Dermis microvascular lymphatic vessel endothelial cell (primary cell): ENCODE data around the gene ATP12A. TPM values are rescaled to one million over a fixed set of nuclear protein-coding genes. Genes with fewer than 3 reads are reported as not detected.

Experiments used
- DNase-seq, 2 donors: peaks; one replicate each; pipeline versions ENCODE4 v3.0.0 to v3.0.0-alpha.2; 2010; ENCODE audit warnings: low read depth in 2 of 2
- total RNA-seq: library from RNA; depleted of rRNA; stranded (reverse); fragments of >200 nt; gene quantifications from 2 replicates; pipeline ENCODE4 v1.2.1, GENCODE V29; 2014

ATP12A gene
- total RNA-seq, 1 donor from 2014 or later: not detected

DNA sequence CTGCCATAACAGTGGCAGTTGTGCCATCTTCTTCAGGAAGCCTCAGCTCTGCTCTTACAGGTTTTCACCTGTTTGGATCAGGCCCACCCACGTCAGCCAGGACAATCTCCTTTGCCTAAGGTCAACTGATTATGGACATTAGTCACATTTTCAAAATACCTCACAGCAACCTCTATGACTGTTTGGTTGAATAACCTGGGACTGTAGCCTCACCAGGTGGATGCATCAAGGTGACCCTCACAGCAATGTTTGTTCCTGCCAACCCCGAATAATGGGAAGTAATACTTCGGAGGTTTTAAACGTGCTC, 17.2 kb upstream of the ATP12A start:
- DNase-seq: no peak

- DNase-seq: no peak
These were observed 16.6 kb upstream of the ATP12A start for GRCh38 chr13:24663586-24663985.

DNA sequence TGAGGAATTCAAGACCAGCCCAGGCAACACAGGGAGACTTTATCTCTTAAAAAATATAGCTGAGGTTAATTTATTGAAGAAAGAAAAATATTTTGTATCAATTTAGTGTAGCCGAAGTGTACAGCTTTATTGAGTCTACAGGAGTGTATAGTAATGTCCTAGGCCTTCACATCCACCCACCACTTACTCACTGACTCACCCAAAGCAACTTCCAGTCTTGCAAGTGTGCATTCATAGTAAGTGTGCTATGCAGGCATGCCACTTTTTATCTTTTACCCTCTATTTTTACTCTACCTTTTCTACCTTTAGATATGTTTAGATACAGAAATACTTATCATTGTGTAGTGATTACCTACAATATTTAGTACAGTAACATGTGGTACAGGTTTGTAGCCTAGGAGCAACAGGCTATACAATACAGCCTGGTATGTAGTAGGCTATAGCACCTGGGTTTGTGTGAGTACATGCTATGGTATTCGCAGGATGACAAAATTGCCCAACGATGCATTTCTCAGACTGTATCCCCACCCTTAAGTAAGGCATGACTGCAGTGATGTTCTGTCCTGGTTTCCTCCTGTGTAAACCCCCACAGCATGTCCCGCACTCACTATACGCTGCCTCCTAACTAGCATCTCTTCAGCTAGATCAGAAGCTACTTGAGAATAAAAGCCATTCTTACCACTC, 15.3 kb upstream of the ATP12A start:
- DNase-seq: no peak

DNA sequence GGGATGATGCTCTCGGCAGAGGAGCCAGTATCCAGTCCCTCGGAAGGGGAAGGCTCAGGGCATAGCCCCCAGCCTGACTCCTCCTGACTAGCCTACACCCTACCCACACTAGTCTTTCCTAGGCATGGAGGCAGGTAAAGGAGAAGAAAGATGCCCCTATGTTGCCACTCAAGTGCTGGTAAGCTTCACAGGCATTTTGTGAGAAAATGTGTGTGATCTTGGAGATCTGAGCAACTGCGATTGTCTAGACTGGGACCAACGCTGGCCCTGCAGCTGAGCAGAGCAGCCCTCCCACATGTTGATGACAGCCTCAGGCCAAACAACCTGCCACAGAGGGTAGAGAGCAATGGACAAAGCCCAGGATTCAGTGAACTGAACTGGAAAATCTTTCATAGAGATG, 11.7 kb upstream of the ATP12A start:
- DNase-seq: no peak

DNA sequence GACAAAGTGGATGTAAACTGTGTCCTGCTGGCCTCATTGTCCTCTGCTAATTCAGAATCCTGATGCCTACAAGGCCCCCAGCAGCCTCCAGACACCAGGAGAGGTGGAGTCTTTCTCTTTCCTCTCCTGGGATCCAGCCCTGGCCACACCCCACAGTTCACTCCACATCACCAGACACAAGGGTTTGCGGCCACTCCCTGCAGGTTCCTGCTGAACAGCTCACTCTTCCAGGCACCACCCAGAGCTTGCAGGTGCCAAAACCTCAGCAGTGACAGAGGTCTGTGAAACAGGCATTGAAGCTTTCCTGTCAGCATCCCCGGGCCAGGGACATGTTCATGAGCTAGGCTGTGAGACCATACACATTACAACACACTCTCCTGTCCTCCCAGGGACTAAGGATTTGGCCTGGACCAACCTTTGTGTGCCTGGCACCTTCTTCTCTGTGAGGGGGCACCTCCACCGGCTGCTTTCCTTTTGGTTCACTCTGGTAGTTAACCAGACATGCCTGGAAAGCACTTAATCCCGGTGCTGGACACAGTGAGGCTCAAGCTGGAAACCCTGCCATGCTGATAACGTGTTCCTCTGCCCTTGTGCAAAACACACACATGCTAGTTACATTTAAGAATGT, 11.1 kb upstream of the ATP12A start:
- no peak for DNase-seq

GRCh38 chr13:24670174-24670573, 10.0 kb upstream of the ATP12A start:
- no peak for DNase-seq

DNA sequence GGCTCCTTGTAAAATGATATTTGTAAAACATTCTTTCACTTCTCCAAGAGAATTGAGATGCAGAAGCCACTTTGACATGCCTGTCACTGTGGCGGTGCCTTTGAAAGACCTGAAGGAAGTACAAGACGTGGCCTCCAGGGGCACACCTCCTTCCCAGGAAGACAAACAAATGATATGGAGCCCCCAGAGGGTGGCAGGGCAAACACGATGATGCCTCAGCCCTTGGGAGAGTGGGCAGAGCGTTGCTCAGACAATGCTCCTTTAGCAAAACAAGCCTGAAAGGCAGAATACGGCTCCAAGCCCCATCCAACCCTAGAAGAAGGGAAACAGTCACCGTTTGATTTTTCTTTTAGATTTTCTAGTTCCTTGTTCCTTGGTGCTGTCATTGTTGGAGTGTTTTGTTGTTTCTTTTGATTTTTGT, 9.2 kb upstream of the ATP12A start:
- DNase-seq: no peak

DNA sequence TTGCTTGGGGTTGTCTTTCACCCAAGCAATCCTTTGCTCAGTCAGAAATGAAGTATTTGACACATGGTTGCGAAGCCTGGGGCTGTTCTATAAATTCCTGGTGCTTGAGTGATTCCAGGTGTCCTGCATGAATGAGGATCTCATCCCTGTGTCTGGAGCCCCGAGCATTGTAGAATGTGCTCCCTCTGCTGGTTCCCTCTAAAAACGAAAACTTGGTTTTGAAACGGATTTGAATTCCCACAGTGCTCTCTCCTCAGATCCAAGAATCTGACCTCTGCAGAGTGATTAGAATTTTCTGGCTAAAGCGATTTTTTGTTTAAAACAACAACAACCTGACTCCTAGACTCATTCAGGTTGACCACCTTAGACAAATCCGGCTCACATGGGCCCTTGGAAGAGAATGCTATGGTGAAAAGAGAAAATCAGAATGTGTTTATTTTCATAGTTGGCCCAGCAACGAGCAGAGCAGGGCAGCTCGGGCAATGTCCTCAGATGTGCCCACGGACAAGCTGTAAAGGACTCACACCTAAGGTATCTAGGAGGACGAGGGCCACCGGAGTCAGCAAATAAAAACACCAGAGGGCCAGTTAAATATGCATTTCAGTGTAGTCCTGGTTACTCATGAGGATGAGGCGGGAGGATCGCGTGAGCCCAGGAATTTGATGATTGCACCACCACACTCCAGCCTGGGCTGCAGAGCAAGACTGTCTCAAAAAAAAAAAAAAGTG, 8.7 kb upstream of the ATP12A start:
- DNase-seq: peak; percentile 30 to 49

- DNase-seq: no peak
These were observed 7.8 kb upstream of the ATP12A start for GRCh38 chr13:24672141-24673132.

- peak in 1 of 2 donors; percentile 25 for DNase-seq
These were observed 4.2 kb upstream of the ATP12A start for GRCh38 chr13:24675806-24676570.

GRCh38 chr13:24678151-24678550, 2.1 kb upstream of the ATP12A start:
- DNase-seq: no peak

GRCh38 chr13:24679686-24680085, 522 bp upstream of the ATP12A start:
- DNase-seq: no peak

GRCh38 chr13:24680921-24681604, 855 bp downstream of the ATP12A start:
- DNase-seq: no peak

DNA sequence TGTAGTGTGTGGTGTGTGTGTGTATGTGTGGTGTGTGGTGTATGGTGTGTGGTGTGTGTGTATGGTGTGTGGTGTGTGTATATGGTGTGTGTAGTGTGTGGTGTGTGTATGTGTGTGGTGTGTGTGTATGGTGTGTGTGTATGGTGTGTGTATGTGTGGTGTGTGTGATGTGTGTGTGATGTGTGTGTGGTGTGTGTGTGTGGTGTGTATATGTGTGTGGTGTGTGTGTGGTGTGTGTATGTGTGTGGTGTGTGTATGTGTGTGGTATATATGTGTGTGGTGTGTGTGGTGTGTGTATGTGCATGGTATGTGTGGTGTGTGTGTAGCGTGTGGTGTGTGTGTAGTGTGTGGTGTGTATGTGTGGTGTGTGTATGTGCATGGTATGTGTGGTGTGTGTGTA, 1.7 kb downstream of the ATP12A start:
- no peak for DNase-seq

- no peak for DNase-seq
These were observed 2.1 kb downstream of the ATP12A start for GRCh38 chr13:24682353-24682752.

GRCh38 chr13:24683351-24683750, 3.1 kb downstream of the ATP12A start:
- DNase-seq: no peak

GRCh38 chr13:24683838-24684599, 3.8 kb downstream of the ATP12A start:
- DNase-seq: peak; percentile 12 to 45

GRCh38 chr13:24684600-24684998, 4.4 kb downstream of the ATP12A start:
- DNase-seq: no peak

GRCh38 chr13:24685314-24685713, 5.1 kb downstream of the ATP12A start:
- no peak for DNase-seq

GRCh38 chr13:24687611-24688010, 7.4 kb downstream of the ATP12A start:
- no peak for DNase-seq
